Measurements from ENCODE around the gene GPHB5. TPM values are rescaled to one million over a fixed set of nuclear protein-coding genes. Genes with fewer than 3 reads are reported as not detected.
A peak's percentile ranks its signal among the peaks of the same experiment; 100 is the strongest.

The GPHB5 gene
- total RNA-seq, 1 experiment from 2014 or later: not detected

GRCh38 chr14:63295231-63295685, 23.5 kb downstream of the GPHB5 start:
- no TSS peak for BruUV-seq (replicated peaks)
- Mint-ChIP-seq H3K27me3 (ENCODE audit: insufficient read depth, unreplicated experiment) (no peaks in the 10 kb centered on the region), H3K36me3 (ENCODE audit: insufficient read depth, unreplicated experiment) (no peaks in the 10 kb centered on the region), H3K4me1 (ENCODE audit: insufficient read depth, unreplicated experiment) (peaks cover 9% of the 10 kb centered on the region), H3K27ac (ENCODE audit: low read depth, unreplicated experiment) (no peak overlapping the region), H3K9me3 (ENCODE audit: unreplicated experiment) (no peaks in the 10 kb centered on the region), H3K4me3 (ENCODE audit: unreplicated experiment) (no peak overlapping the region)
- ChIA-PET CTCF (no interaction called here), POLR2A (interaction anchor here (1.3 kb wide), 1 partner anchor 11 kb away, joined by 3 read pairs; no protein-coding TSS in a partner anchor)
- intact Hi-C loops (cut with micrococcal nuclease): no loop called here
- no peak for DNase-seq (ENCODE audit: unreplicated experiment)
- no peak for TF ChIP-seq CTCF (IDR thresholded peaks at IDR 0.05; ENCODE audit: unreplicated experiment)

GRCh38 chr14:63292805-63293204, 25.9 kb downstream of the GPHB5 start:
- Mint-ChIP-seq H3K4me3 (ENCODE audit: unreplicated experiment) (no peak overlapping the region), H3K36me3 (ENCODE audit: insufficient read depth, unreplicated experiment) (no peaks in the 10 kb centered on the region), H3K27me3 (ENCODE audit: insufficient read depth, unreplicated experiment) (no peaks in the 10 kb centered on the region), H3K9me3 (ENCODE audit: unreplicated experiment) (no peaks in the 10 kb centered on the region), H3K4me1 (ENCODE audit: insufficient read depth, unreplicated experiment) (peaks cover 9% of the 10 kb centered on the region), H3K27ac (ENCODE audit: low read depth, unreplicated experiment) (no peak overlapping the region)
- no TSS peak for BruUV-seq (replicated peaks)
- ChIA-PET CTCF (interaction anchor here (0.6 to 1.5 kb wide), 3 partner anchors 15 to 1113 kb away, joined by 4 to 6 read pairs (median 5); no protein-coding TSS in a partner anchor), POLR2A (no interaction called here)
- intact Hi-C loops (cut with micrococcal nuclease): no loop called here
- TF ChIP-seq CTCF (IDR thresholded peaks at IDR 0.05; ENCODE audit: unreplicated experiment): no peak
- no peak for DNase-seq (ENCODE audit: unreplicated experiment)

GRCh38 chr14:63290741-63291430, 27.8 kb downstream of the GPHB5 start:
- H3K27ac Mint-ChIP-seq (ENCODE audit: low read depth, unreplicated experiment): no peak overlapping the region
- CTCF ChIA-PET: interaction anchor here (0.6 to 1.2 kb wide), 2 partner anchors 14 to 641 kb away, joined by 3 to 5 read pairs; no protein-coding TSS in a partner anchor
- H3K4me1 Mint-ChIP-seq (ENCODE audit: insufficient read depth, unreplicated experiment): peaks cover 9% of the 10 kb centered on the region
- no peak overlapping the region for H3K4me3 Mint-ChIP-seq (ENCODE audit: unreplicated experiment)
- no peak for TF ChIP-seq CTCF (IDR thresholded peaks at IDR 0.05; ENCODE audit: unreplicated experiment)
- no TSS peak for BruUV-seq (replicated peaks)
- no peaks in the 10 kb centered on the region for H3K9me3 Mint-ChIP-seq (ENCODE audit: unreplicated experiment)
- peak; percentile 2 for DNase-seq (ENCODE audit: unreplicated experiment)
- intact Hi-C loops (cut with micrococcal nuclease): no loop called here
- H3K36me3 Mint-ChIP-seq (ENCODE audit: insufficient read depth, unreplicated experiment): no peaks in the 10 kb centered on the region
- no peaks in the 10 kb centered on the region for H3K27me3 Mint-ChIP-seq (ENCODE audit: insufficient read depth, unreplicated experiment)
- POLR2A ChIA-PET: no interaction called here

- Mint-ChIP-seq H3K4me3 (ENCODE audit: unreplicated experiment) (no peak overlapping the region), H3K27ac (ENCODE audit: low read depth, unreplicated experiment) (no peak overlapping the region), H3K4me1 (ENCODE audit: insufficient read depth, unreplicated experiment) (peaks cover 9% of the 10 kb centered on the region), H3K9me3 (ENCODE audit: unreplicated experiment) (no peaks in the 10 kb centered on the region), H3K36me3 (ENCODE audit: insufficient read depth, unreplicated experiment) (no peaks in the 10 kb centered on the region), H3K27me3 (ENCODE audit: insufficient read depth, unreplicated experiment) (no peaks in the 10 kb centered on the region)
- no peak for TF ChIP-seq CTCF (IDR thresholded peaks at IDR 0.05; ENCODE audit: unreplicated experiment)
- BruUV-seq (replicated peaks): no TSS peak
- intact Hi-C loops (cut with micrococcal nuclease): no loop called here
- ChIA-PET POLR2A (interaction anchor here (0.6 kb wide), 1 partner anchor 135 kb away, joined by 3 read pairs; no protein-coding TSS in a partner anchor), CTCF (interaction anchor here (0.6 to 0.9 kb wide), 3 partner anchors 12 to 1110 kb away, joined by 3 to 7 read pairs (median 3); no protein-coding TSS in a partner anchor)
- no peak for DNase-seq (ENCODE audit: unreplicated experiment)
These were observed 29.9 kb downstream of the GPHB5 start for GRCh38 chr14:63288853-63289252.
